22Rv1 (cell line): ENCODE data around the gene RNASE7.

ENCODE experiments used
- ZFX ChIP-seq: fragments of 450-650 bp; IDR thresholded peaks from 2 replicates; pipeline ENCODE4 v1.6.1; 2017; ENCODE audit warnings: antibody characterized with exemption, borderline replicate concordance
- TF ChIP-seq, protein P1 (sequence below): fragments of 450-650 bp; IDR thresholded peaks from 2 replicates; pipeline ENCODE4 v1.5.1; 2017; ENCODE audit warnings: mild to moderate bottlenecking

- TF ChIP-seq, protein P1, sequence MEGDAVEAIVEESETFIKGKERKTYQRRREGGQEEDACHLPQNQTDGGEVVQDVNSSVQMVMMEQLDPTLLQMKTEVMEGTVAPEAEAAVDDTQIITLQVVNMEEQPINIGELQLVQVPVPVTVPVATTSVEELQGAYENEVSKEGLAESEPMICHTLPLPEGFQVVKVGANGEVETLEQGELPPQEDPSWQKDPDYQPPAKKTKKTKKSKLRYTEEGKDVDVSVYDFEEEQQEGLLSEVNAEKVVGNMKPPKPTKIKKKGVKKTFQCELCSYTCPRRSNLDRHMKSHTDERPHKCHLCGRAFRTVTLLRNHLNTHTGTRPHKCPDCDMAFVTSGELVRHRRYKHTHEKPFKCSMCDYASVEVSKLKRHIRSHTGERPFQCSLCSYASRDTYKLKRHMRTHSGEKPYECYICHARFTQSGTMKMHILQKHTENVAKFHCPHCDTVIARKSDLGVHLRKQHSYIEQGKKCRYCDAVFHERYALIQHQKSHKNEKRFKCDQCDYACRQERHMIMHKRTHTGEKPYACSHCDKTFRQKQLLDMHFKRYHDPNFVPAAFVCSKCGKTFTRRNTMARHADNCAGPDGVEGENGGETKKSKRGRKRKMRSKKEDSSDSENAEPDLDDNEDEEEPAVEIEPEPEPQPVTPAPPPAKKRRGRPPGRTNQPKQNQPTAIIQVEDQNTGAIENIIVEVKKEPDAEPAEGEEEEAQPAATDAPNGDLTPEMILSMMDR, result no peak
- TF ChIP-seq ZFX, result no peak
These were observed 42.6 kb upstream of the RNASE7 start for GRCh38 chr14:20999591-20999990.
